Nephron (organoid): Measurements from ENCODE around the gene RHOJ.
A peak's percentile ranks its signal among the peaks of the same experiment; 100 is the strongest.
"Not testable (repeated sequence)": the region's sequence is repeated elsewhere in the genome, so short reads cannot be mapped to it uniquely, and the experiment has no call there.

ENCODE experiments used
- H3K27ac Mint-ChIP-seq, 3 experiments: 2 replicates each; pipeline ENCODE4 v1.8.0; 2020; ENCODE audit warnings: mixed read lengths in 3 of 3, mild to moderate bottlenecking in 2 of 3, moderate library complexity in 1 of 3
- H3K27me3 Mint-ChIP-seq: 2 replicates; pipeline ENCODE4 v1.8.0; 2021; ENCODE audit warnings: low read depth, mild to moderate bottlenecking, moderate library complexity, mixed read lengths
- H3K36me3 Mint-ChIP-seq: 2 replicates; pipeline ENCODE4 v1.8.0; 2020; ENCODE audit warnings: low read depth, mixed read lengths
- H3K4me1 Mint-ChIP-seq: 2 replicates; pipeline ENCODE4 v1.8.0; 2020; ENCODE audit warnings: mixed read lengths
- H3K4me3 Mint-ChIP-seq, 3 experiments: 2 replicates each; pipeline ENCODE4 v1.8.0; 2020; ENCODE audit warnings: mild to moderate bottlenecking in 3 of 3, mixed read lengths in 3 of 3, moderate library complexity in 2 of 3
- H3K9me3 Mint-ChIP-seq: 2 replicates; pipeline ENCODE4 v1.8.0; 2020; ENCODE audit warnings: mixed read lengths
- TF ChIP-seq, protein P1 (sequence below), 3 experiments: fragments of 200-600 bp; sonication (generic); IDR thresholded peaks; one replicate each; pipeline ENCODE4 v1.5.0; 2021; ENCODE audit warnings: antibody characterized with exemption in 3 of 3; ENCODE audit not compliant: unreplicated experiment in 3 of 3

The RHOJ gene

DNA sequence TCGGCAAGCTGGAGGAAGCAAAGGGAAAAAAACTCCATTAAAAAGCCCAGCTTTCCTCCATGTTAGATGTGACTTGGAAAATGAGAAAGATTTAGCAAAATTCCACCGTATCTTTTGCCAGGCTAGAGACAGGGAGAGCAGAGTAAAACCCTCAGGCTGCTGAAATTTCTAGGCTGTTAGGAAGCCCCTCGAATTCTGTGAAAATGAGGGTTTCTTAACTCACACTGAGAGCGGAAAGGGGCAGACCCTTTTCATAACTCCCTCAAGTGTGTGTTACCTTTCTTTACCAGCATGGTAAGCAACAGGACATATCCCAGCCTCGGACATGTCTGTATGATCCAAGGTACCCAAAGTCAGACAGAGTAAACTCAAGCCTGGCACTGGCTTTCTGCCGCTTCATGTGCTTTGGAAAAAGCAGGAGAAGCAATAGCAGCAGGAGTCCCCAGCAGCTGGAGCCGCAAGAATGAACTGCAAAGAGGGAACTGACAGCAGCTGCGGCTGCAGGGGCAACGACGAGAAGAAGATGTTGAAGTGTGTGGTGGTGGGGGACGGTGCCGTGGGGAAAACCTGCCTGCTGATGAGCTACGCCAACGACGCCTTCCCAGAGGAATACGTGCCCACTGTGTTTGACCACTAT lies at the start of gene RHOJ:
Gene RHOJ, plus strand, starts transcription at position 37 of the 637 bp plus-strand sequence. Its CDS starts 427 bp downstream, at position 464.
- TF ChIP-seq, protein P1, sequence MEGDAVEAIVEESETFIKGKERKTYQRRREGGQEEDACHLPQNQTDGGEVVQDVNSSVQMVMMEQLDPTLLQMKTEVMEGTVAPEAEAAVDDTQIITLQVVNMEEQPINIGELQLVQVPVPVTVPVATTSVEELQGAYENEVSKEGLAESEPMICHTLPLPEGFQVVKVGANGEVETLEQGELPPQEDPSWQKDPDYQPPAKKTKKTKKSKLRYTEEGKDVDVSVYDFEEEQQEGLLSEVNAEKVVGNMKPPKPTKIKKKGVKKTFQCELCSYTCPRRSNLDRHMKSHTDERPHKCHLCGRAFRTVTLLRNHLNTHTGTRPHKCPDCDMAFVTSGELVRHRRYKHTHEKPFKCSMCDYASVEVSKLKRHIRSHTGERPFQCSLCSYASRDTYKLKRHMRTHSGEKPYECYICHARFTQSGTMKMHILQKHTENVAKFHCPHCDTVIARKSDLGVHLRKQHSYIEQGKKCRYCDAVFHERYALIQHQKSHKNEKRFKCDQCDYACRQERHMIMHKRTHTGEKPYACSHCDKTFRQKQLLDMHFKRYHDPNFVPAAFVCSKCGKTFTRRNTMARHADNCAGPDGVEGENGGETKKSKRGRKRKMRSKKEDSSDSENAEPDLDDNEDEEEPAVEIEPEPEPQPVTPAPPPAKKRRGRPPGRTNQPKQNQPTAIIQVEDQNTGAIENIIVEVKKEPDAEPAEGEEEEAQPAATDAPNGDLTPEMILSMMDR (IDR thresholded peaks at IDR 0.05; ENCODE audit: unreplicated experiment in 3 of 3), result peak in 1 of 3 experiments; percentile 1
- Mint-ChIP-seq H3K27me3 (peaks cover 5% of the 10 kb centered on the region), H3K4me1 (peaks cover 6% of the 10 kb centered on the region), H3K36me3 (no peaks in the 10 kb centered on the region), H3K9me3 (no peaks in the 10 kb centered on the region), H3K4me3 (no peak within 1 kb of the TSS), H3K27ac (no peak within 1 kb of the TSS)

DNA sequence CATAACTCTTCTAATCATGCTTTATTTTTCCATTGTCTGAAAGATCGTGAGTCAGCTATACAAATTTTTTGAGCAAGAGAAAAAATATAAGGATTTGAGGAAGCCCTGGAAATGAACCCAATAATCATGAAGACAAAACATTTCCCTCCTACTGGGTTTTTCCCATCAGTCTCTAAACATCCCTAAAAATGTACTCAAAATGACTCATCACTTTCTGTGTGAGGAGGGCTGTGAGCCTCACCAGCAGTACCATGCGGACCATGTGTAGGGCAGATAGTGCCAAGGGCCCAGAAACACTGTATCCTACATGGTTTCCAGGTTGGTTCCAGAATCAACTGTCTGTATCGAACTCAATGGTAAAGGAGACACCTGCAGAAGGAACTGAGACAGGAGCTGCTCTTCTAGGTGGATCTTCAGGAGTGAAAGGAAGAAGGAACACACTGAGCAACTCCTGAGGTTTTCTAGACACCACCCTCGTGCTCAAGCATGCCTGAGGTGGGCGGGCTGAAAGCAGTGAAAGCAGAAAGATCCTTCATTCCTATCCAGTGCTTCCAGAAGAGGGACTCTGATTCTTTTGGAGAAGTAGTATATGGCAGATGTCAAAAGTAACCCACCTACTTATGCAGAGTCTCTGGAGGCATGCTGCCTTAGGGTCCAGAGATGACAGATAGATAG lies 48.6 kb upstream of the RHOJ start:
- Mint-ChIP-seq H3K36me3 (no peaks in the 10 kb centered on the region), H3K27me3 (no peaks in the 10 kb centered on the region), H3K9me3 (no peaks in the 10 kb centered on the region), H3K4me3 (no peak overlapping the region), H3K4me1 (no peaks in the 10 kb centered on the region), H3K27ac (no peak overlapping the region)
- TF ChIP-seq, protein P1 (IDR thresholded peaks at IDR 0.05; ENCODE audit: unreplicated experiment in 3 of 3), result no peak

DNA sequence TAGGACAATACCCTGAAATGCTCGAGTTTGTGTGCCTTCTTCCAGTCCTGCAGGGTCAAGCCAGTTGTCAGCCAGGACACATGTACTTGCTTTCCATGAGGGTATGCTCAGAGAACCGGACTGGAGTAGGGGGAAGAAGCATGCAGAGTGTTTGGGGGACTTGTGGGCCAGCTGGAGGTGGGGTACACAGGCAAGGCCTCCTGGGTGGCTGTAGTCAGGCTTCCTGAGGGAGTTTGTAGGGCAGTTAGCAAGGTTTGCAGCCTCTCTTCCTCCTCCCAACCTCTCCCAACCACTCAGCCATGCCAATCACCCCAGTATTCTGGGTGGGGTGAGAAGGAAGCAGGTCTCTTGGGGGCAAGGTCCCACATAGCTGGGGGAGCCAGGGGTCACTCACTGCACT lies 47.0 kb upstream of the RHOJ start:
- H3K9me3 Mint-ChIP-seq, result no peaks in the 10 kb centered on the region
- H3K27ac Mint-ChIP-seq, result no peak overlapping the region
- H3K4me3 Mint-ChIP-seq, result no peak overlapping the region
- H3K4me1 Mint-ChIP-seq, result no peaks in the 10 kb centered on the region
- no peaks in the 10 kb centered on the region for H3K36me3 Mint-ChIP-seq
- H3K27me3 Mint-ChIP-seq, result no peaks in the 10 kb centered on the region
- TF ChIP-seq, protein P1 (IDR thresholded peaks at IDR 0.05; ENCODE audit: unreplicated experiment in 3 of 3), result no peak

DNA sequence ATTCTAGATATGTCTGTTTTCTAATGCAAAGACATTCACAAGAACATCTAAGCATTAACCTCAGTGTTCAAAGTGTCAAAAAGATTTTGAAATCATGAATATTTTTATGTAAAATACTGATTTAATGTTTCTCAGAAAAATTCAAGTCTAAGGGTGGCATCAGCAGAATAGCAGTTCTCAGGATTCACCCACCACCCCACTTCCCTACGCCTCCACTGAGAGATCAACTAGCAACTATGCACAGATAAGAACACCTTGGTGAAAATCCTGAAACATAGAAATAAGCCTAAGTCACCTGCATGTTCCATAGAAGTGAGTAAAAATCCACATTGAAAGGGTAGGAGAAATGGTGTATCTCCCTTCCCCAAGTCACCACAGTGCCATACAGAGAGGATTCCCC lies 40.9 kb upstream of the RHOJ start:
- no peak overlapping the region for H3K4me3 Mint-ChIP-seq
- no peaks in the 10 kb centered on the region for H3K4me1 Mint-ChIP-seq
- H3K36me3 Mint-ChIP-seq, result peaks cover 4% of the 10 kb centered on the region
- H3K27ac Mint-ChIP-seq, result no peak overlapping the region
- peaks cover 10% of the 10 kb centered on the region for H3K9me3 Mint-ChIP-seq
- H3K27me3 Mint-ChIP-seq, result peaks cover 4% of the 10 kb centered on the region
- TF ChIP-seq, protein P1 (IDR thresholded peaks at IDR 0.05; ENCODE audit: unreplicated experiment in 3 of 3), result no peak

DNA sequence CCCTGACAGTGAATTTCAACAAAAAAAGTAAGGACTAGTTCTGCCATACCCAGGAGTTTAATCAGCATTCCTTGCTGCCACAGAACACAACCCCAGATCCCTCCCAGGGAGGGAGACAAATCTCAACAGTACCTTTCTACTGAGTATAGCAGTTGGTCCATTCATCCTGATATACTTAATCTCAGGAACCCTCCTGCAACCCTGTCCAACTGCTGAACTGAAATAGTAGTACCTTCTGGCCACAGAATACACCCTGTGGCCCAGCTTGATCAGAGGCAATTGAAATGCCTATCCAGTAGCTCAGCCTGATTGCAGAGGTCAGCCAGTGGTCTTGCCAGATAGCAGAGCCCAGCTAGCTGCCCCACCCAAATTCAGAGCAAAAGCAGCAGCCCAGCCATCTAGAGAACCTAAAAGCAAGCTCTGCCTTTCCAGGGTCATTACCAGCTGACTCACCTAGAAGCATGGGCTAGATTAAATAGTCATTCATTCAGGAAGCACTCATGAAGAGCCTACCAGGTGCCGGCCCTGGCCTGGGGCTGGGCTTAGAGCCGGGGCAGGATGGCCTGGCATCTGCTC lies 40.0 kb upstream of the RHOJ start:
- no peak overlapping the region for H3K4me3 Mint-ChIP-seq
- H3K4me1 Mint-ChIP-seq, result no peaks in the 10 kb centered on the region
- H3K36me3 Mint-ChIP-seq, result peaks cover 4% of the 10 kb centered on the region
- H3K27me3 Mint-ChIP-seq, result peaks cover 4% of the 10 kb centered on the region
- TF ChIP-seq, protein P1 (IDR thresholded peaks at IDR 0.05; ENCODE audit: unreplicated experiment in 3 of 3), result no peak
- peaks cover 10% of the 10 kb centered on the region for H3K9me3 Mint-ChIP-seq
- no peak overlapping the region for H3K27ac Mint-ChIP-seq

DNA sequence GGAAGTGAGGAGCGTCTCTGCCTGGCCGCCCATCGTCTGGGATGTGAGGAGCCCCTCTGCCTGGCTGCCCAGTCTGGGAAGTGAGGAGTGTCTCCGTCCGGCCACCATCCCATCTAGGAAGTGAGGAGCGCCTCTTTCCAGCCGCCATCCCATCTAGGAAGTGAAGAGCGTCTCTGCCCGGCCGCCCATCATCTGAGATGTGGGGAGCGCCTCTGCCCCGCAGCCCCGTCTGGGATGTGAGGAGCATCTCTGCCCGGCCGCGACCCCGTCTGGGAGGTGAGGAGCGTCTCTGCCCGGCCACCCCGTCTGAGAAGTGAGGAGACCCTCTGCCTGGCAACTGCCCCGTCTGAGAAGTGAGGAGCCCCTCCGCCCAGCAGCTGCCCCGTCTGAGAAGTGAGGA lies 39.0 kb upstream of the RHOJ start:
- H3K36me3 Mint-ChIP-seq, H3K4me3 Mint-ChIP-seq, H3K27ac Mint-ChIP-seq, H3K4me1 Mint-ChIP-seq, H3K27me3 Mint-ChIP-seq: not testable (repeated sequence)
- peaks cover 16% of the 10 kb centered on the region for H3K9me3 Mint-ChIP-seq
